Heart right ventricle (tissue), 16 donors: ENCODE data around the gene ZNHIT2. TPM values are rescaled to one million over a fixed set of nuclear protein-coding genes. Genes with fewer than 3 reads are reported as not detected.

Experiments
- ATAC-seq, 8 donors: fragments of 200-7000 bp; cut with Tn5 transposase; one replicate each; pipeline ENCODE4 v1.9.1; 2020; ENCODE audit warnings: mild to moderate bottlenecking in 8 of 8, moderate library complexity in 8 of 8, moderate number of reproducible peaks in 1 of 8
- DNase-seq, 2 donors: peaks; one replicate each; pipeline ENCODE4 v3.0.0-alpha.2; 2020
- H3K27ac ChIP-seq, 10 donors: fragments of 200-600 bp; sonication (generic) in 2 of 10; one replicate each; pipeline versions ENCODE4 v1.5.0 to v1.8.0; 2020 to 2022; ENCODE audit warnings: mild to moderate bottlenecking in 3 of 10
- H3K27me3 ChIP-seq, 7 donors: fragments of 200-600 bp; one replicate each; pipeline ENCODE4 v1.8.0; 2021 to 2022; ENCODE audit warnings: mild to moderate bottlenecking in 2 of 7
- H3K36me3 ChIP-seq, 9 donors: fragments of 200-600 bp; sonication (generic) in 1 of 9; one replicate each; pipeline versions ENCODE4 v1.5.0 to v1.8.0; 2020 to 2022; ENCODE audit warnings: mild to moderate bottlenecking in 2 of 9
- H3K4me1 ChIP-seq, 9 donors: fragments of 200-600 bp; sonication (generic) in 1 of 9; one replicate each; pipeline versions ENCODE4 v1.5.0 to v1.8.0; 2020 to 2022; ENCODE audit warnings: mild to moderate bottlenecking in 4 of 9
- H3K4me3 ChIP-seq, 10 donors: fragments of 200-600 bp; sonication (generic) in 2 of 10; one replicate each; pipeline versions ENCODE4 v1.5.0 to v1.8.0; 2020 to 2022; ENCODE audit warnings: mild to moderate bottlenecking in 7 of 10, moderate library complexity in 2 of 10
- H3K9me3 ChIP-seq, 11 donors: fragments of 200-600 bp in 10 of 11; sonication (generic) in 2 of 11; one replicate each; pipeline versions ENCODE4 v1.5.0 to v1.8.0; 2013 to 2022; ENCODE audit warnings: mild to moderate bottlenecking in 2 of 11, control low read depth in 1 of 11, moderate library complexity in 1 of 11
- CTCF ChIP-seq, 9 donors: fragments of 200-600 bp; sonication (generic) in 2 of 9; IDR thresholded peaks; one replicate each; pipeline versions ENCODE4 v1.5.0 to v1.8.0; 2021 to 2022; ENCODE audit warnings: antibody characterized with exemption in 9 of 9, mild to moderate bottlenecking in 5 of 9, moderate library complexity in 1 of 9
- whole genome bisulfite sequencing, 2 donors: extraction: QIAGEN DNeasy Blood & Tissue Kit; methylation state at CpG; one replicate each; pipeline ENCODE4 v1.1.7; 2013; ENCODE audit warnings: inconsistent platforms in 1 of 2; 5-methylcytosine and 5-hydroxymethylcytosine counted together
- intact Hi-C, 10 donors: fragments of 100-400 bp; cut with DNase I; formaldehyde crosslinking; loops; one replicate each; pipeline versions ENCODE4 v1.11.1 to v1.14.2; 2022
- polyA plus RNA-seq, 2 donors: library from polyadenylated mRNA; stranded (reverse); fragments of 200-250 nt; gene quantifications; one replicate each; pipeline ENCODE4 v1.2.3, GENCODE V29; 2013
- total RNA-seq, 10 donors: library from RNA; stranded (reverse); fragmentation: NEBNext Ultra II Directional in 3 of 10; extraction: Animal tissue kit (Norgen Biotek cat#: 25700) in 3 of 10; gene quantifications; one replicate each; pipeline versions ENCODE4 v1.2.1 to v1.2.4, GENCODE V29; 2021 to 2023
- donor health status: Arrhythmogenic right ventricular cardiomyopathy.
- donor health status: ischemic (EF 13 %, LVEDD 7.1; RV severe dilation, severe dysfunction).
- donor health status: healthy with polysubstance abuse.
- donor health status: DM: no; HTN: yes; CAD: no.
- donor health status: DM: no; HTN: no; CAD: no.
- donor health status: ischemic (EF 25% LVEDD 6.9; RV normal size, moderate dysfunction).
- donor health status: ischemic (EF 25% LVEDD 5.7; RV mildly dilated, moderate dysfunction).
- donor health status: healthy.
- donor health status: DM: yes; HTN: yes; CAD: no.
- donor health status: Ischemic cardiomyopathy.
- donor health status: ischemic (EF 35%, LVEDD 5.7; RV mildly dilated, moderate dysfunction).
- donor health status: nonischemic (EF 11% LVEDD 7.7; RV severe dilation, severe dysfunction).
- donor health status: DM: yes; HTN: yes; CAD: no.
- donor health status: PGD.
- donor health status: ischemic (EF 29% LVEDD 5.4; RV normal size, mild dysfunction).
- donor health status: nonischemic (EF 23%, LVEDD 6.1; RV moderate dilation, normal function).

ZNHIT2 gene
- total and polyA plus RNA-seq, 12 donors, result 4.3 to 17.5 (median 6.6) TPM

GRCh38 chr11:65072631-65072966 lies 44.9 kb downstream of the ZNHIT2 start:
- ATAC-seq (no peak), DNase-seq (no peak)
- intact Hi-C loops, result no loop called here
- no peaks in the 10 kb centered on the region for H3K36me3 ChIP-seq
- no peak overlapping the region for H3K4me3 ChIP-seq
- H3K9me3 ChIP-seq, result no peaks in the 10 kb centered on the region
- 71 to 88% methylated on average over 1 of the region's 1 CpG for WGBS, 2 donors
- no peaks in the 10 kb centered on the region for H3K4me1 ChIP-seq
- no peak for TF ChIP-seq CTCF (IDR thresholded peaks at IDR 0.05)
- H3K27me3 ChIP-seq, result no peaks in the 10 kb centered on the region
- no peak overlapping the region for H3K27ac ChIP-seq

GRCh38 chr11:65071907-65072630 lies 45.4 kb downstream of the ZNHIT2 start:
- DNase-seq (no peak), ATAC-seq (peak in 1 of 8 donors; percentile 44)
- Histone ChIP-seq H3K4me3 (no peak overlapping the region), H3K27me3 (peaks cover 0 to 2% (median 0%) of the 10 kb centered on the region in 7 donors), H3K9me3 (no peaks in the 10 kb centered on the region), H3K27ac (no peak overlapping the region), H3K4me1 (no peaks in the 10 kb centered on the region), H3K36me3 (no peaks in the 10 kb centered on the region)
- intact Hi-C loops, result no loop called here
- WGBS, 2 donors, result 61 to 69% methylated on average over 4 of the region's 4 CpGs
- TF ChIP-seq CTCF (IDR thresholded peaks at IDR 0.05), result no peak

DNA sequence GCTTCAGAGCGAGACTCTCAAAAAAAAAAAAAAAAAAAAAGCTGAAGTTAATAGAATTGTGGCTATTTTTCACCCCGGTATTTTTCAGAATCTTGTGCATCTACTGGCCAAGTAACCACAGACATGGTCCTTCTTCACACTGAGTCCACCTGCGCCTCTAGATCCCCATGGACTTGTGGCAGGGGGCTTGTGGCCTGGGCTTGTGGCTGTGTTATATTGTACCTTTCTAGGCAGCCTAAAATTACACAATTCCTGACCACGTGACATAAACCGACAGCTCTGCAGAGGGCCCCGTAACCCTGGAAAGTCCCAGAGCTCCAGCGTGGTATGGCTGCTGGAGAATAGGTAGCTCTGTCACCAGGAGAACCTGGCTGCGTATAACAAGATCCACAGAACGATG lies 48.3 kb downstream of the ZNHIT2 start:
- intact Hi-C loops, result no loop called here
- Histone ChIP-seq H3K27me3 (peaks cover 0 to 8% (median 0%) of the 10 kb centered on the region in 7 donors), H3K27ac (no peak overlapping the region), H3K4me1 (no peaks in the 10 kb centered on the region), H3K4me3 (no peak overlapping the region), H3K9me3 (no peaks in the 10 kb centered on the region), H3K36me3 (no peaks in the 10 kb centered on the region)
- no peak for ATAC-seq
- 72 to 73% methylated on average over 9 of the region's 9 CpGs for WGBS, 2 donors
- no peak for DNase-seq
- no peak for TF ChIP-seq CTCF (IDR thresholded peaks at IDR 0.05)

- DNase-seq (no peak), ATAC-seq (peak in 1 of 8 donors; percentile 13)
- Histone ChIP-seq H3K27ac (no peak overlapping the region), H3K4me1 (no peaks in the 10 kb centered on the region), H3K27me3 (peaks cover 0 to 8% (median 0%) of the 10 kb centered on the region in 7 donors), H3K9me3 (no peaks in the 10 kb centered on the region), H3K36me3 (no peaks in the 10 kb centered on the region), H3K4me3 (no peak overlapping the region)
- intact Hi-C loops, result no loop called here
- no peak for TF ChIP-seq CTCF (IDR thresholded peaks at IDR 0.05)
- 80 to 84% methylated on average over 10 of the region's 10 CpGs for WGBS, 2 donors
Measured at GRCh38 chr11:65067446-65067845, 50.1 kb downstream of the ZNHIT2 start.
